LHCN-M2 (cell line): ENCODE data around the gene LKAAEAR1. TPM values are rescaled to one million over a fixed set of nuclear protein-coding genes. Genes with fewer than 3 reads are reported as not detected.
A peak's percentile ranks its signal among the peaks of the same experiment; 100 is the strongest.

Experiments used
- DNase-seq: peaks from one replicate; pipeline ENCODE4 v3.0.0-alpha.2; 2012; ENCODE audit warnings: low read depth
- total RNA-seq: library from RNA; depleted of rRNA; stranded (reverse); fragments of >200 nt; gene quantifications from 2 replicates; pipeline ENCODE4 v1.2.3, GENCODE V29; 2014

LKAAEAR1 gene
- total RNA-seq, 1 experiment from 2014 or later = 0.40 TPM

DNA sequence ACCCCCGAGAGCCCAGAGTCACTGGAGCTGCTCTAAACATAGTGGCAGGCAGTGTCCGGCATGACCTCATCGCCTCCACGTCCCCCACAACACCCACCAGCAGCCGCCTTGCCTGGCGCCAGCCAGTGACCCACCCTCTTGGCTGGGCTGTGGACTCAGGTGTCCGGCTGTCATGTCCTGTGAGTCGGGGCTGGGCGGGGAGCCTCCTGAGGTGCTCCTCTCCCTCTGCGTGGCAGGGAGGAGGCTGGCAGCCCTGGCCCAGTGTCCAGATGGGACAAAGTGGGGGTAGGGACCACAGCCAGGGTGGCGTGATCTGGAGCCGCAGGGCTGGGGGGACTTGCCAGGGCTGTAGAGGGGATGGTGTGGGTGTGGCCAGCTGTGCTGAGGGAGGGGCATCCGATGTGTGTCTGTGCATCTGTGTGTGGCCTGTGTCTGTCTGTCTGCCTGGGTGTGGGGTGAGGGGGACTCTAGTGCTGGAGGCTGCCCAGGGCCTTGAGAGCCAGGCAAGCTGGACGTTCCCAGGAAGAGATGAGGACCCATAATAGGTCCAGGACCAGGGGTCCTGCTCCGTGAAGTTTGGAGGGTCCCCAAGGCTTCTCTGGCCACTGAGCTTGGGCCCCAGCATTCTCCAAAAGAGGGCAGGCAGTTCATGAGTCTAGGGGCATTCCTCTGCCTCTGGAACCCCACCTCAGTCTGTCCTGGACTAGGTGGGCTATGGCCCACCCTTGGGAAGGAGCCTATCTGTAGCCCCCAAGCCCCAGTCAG is 32.5 kb downstream of the LKAAEAR1 start:
- no peak for DNase-seq

DNA sequence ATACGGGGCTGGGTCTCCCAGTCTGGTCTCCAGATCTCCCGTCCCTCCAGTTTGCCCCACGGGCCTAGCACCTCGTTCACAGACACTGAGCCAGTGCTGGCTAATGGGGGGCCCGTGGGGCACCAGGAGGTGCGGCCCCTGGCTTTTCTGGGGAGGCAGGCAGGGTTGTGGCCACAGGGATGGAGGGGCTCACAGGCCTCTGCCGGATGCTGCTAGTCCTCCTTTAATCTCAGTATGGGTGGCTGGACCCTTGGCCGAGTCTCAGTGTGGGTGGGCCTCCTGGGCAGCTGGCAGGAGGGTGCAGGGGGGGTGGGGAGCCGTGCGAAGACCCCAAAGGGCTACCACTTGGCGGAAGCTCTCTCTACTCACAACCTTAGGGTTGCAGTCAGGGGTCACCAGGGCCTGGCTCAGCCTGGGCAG is 33.2 kb downstream of the LKAAEAR1 start:
- no peak for DNase-seq

DNA sequence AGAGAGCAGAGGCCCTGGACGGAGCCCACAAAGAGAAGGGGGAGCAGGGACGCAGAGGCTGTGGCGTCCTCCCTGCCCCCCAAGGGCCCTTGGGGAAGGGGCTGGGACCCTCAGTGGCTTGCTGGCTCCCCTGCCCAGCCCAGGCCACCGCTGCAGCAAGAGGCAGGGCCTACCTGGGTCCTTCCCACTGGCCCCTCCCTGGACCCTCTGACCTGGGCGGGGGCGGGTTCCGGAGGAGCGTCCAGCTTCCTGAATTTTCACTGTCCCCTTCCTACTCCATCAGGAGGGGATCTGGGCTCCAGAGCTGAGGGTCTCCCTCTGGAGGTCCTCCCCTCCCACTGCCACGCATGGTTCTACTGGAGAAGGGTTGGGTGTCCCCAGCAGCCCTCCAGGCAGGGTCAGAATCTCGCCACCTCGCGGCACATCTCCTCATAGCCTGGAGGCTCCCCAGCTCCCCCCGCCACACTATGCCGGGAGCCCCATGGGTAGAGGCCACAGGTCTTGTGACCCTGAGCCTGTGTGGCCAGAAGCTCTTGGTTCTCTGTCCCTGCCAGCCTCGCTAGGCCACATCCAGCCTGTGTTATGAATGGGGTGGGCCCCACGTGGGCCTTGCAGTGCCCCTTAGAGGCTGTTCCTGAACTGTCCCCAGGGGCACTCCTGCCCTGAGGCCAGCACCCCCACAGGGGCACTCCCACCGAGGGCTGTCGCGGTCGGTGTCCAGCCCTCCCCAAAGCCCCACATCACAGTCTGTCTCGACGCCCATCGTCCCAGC is 33.8 kb downstream of the LKAAEAR1 start:
- DNase-seq = no peak

DNA sequence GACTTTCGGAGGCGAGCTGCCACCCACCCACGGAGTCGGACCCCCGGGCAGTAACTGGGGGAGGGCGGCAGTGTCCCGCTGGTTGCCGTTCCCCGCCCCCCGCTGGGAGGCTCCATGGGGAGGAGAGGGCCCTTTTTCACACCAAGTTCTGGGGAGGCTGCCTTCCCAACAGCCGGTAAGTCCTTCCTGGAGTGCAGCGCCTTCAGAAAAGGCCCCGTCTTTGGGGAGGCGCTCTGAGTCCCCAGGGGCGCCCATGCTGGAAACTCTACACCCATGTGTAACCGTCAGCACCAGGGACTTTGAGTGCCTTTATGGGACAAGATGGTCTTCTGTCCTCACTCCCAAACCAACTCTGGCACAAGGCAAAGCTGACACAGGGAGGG is 34.3 kb downstream of the LKAAEAR1 start:
- no peak for DNase-seq

DNA sequence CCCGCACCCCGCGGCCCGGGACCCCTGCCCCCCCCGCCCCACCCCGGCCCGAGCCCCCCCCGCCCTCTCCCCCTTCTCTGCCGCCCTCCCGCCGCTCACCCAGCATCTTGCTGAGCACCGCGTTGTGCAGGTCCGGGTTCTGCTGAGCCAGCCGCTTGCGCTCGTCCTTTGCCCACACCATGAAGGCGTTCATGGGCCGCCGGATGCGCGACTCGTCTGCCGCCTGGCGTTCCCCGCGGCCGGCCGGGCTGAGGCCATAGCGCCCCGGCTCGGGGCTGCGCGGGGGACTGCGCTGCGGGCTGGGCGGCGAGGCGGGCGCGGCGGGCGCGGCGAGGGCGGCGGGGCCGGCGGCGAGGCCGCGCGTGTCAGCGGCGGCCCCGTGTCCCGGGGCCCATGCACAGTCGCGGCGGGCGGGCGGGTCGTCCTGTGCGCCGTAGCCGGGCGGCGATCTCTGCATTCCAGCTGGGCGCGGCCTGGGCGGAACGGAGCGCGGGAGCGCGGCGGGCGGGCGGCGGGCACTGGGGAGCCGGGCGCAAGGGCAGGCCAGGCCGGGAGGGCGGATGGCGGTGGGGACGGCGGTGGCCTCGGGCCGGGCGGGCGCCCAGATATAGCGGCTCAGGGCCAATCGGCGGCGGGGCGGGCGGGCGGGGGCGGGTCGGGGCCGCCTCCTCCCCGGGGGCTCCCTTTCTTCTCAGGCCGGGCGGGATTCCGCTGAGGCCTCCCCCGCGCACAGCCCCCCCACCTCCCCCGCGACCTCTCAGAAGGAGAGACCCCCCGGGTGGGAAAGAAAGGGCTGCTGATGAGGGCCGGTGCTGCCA is 34.9 kb downstream of the LKAAEAR1 start, which contains the start of gene SOX18:
Gene SOX18 (minus strand): TSS at position 580 of the 818 bp plus-strand sequence. CDS start 123 bp downstream, at position 457.
- no peak for DNase-seq

DNA sequence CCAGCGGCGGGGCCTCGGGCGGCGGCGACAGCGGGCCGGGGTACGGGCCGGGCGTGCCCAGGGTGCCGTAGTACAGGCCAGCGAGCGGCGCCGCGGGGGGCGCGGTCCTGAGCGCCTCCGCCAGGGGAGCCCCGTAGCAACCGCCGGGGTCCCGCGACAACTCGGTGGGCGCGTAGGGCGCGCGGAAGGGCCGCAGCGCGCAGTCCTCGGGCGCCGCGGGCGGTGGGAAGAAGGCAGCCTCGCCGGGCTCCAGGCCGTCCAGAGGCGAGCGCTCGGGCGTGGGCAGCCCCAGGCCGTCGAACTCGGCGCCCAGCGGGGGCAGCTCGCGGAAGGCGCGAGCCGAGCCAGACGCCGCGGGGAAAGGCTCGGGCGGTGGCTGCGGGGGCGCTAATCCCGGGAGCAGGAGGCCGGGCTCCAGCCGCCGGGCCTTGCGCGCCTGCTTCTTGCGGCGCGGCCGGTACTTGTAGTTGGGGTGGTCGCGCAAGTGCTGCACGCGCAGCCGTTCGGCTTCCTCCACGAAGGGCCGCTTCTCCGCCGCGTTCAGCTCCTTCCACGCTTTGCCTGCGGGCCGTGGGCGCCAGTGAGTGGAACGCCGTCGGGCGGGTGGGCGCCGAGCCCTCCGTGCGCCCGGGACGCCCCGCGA is 35.7 kb downstream of the LKAAEAR1 start:
- no peak for DNase-seq

DNA sequence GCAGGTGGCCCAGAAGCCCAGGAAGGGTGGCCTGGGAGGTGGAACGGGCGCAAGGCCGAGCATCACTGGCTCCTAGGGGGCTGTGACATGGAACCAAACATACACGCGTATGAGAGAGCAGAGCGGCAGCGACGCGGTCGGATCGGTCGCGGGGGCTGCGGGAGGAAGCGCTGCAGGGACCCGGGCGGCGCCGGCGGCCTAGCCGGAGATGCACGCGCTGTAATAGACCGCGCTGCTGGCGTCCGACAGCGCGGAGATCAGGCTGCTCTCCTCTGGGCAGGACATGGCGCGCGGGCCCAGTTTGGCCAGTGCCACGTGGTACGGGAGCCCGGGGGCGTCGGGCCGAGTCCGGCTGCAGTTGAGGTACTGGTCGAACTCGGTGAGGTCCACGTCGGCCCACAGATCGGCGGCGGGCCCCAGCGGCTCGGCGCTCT is 36.2 kb downstream of the LKAAEAR1 start:
- DNase-seq = no peak

DNA sequence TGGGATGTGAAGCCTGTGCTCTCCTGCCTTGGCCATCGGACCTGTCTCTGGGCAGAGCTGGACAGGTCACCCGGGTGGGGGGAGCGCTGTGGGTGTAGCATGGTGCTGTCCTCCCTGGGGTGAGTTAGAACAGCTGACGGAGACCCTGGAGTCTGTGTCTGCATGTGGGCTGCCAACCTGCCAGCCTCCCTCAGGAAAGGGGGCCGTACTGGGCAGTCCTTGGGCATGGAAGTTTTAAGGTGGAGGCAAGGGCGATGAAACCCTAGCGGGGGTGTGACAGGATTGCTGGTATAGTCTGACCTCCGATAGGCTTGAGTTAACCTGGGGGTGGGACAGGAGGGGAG is 37.2 kb downstream of the LKAAEAR1 start:
- no peak for DNase-seq

DNA sequence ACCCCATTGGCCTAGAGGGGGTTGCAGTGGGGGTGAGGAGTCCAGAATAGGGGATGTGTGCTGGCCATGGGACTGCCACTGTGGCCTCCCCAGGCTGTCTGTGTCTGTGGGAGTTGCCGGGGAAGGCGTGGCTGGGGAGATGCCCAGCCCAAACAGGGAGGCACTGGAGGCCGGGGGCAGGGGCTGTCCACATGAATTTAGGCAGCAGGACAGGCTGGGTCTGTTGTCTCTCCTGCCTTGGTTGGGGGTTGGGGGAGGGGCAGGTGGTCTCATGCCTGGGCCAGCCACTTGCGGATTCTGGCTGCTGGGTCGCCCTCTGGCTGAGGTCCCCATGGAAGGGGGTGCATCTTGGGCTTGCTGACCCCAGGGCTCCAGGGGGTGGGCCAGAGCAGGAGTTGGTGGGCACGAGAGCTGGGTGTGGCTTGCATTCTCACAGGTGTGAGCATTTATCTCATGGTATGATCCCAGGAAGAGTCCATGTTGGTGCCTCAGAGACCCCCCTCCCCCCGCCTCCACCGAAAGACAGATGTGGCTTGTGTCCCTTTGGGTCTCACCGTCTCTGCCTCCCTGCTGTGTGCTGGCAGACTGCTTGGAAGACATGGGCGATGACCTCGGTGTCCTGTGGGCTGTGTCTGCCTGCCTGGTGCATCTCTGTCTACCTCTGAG is 38.7 kb downstream of the LKAAEAR1 start:
- no peak for DNase-seq

DNA sequence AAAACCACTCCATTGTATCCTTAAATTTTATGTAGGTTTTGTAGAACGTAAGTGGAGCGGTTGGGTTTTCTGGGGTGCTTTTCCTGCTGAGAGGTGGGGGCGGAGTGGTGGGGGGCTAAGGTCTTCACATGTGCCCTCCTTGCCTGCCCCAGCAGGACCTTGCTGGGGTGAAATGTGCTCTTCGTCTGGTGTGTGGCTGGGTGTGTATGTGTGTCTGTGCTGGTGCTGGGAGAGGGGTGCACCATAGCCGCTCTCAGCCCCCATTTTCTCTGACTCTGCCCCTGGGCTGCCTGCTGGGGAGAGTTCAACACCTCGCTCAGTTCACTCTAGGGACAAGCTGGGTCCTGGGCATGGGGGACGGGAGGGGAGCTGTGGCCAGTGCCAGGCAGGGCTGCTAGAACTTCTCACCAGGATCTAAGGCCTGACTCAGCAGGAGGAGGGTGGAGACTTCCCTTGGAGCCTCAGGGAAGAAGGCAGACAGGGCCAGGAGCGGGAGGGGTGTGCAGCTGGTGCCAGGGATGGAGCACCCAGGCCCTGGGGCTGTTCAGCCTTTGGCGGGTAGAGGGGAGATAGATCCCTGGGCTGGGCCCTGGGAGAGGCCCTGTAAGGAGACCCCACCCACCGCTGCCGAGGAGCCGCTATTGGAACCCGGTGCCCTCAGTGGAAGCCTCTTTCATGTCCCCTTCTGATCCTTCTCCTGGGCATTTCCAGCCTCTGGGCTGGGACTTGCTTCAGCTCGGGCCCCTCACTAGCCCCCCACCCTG is 39.5 kb downstream of the LKAAEAR1 start:
- DNase-seq = peak; percentile 46

DNA sequence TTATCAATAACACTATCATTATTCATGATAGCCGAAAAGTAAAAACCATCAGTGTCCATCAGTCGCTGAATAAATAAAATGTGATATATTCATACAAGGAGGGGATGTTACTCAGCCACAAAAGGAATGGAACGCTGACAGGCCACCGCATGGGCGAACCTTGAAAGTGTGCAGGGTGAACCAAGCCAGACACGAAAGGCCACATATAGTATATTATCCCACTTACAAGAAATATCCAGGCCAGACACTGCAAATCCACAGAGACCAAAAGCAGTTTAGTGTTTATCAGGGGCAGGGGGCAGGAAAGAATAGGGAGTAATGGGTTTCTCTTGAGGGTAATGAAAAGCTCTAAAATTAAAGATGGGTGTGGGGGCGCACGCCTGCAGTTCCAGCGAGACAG is 40.4 kb downstream of the LKAAEAR1 start:
- DNase-seq = no peak

DNA sequence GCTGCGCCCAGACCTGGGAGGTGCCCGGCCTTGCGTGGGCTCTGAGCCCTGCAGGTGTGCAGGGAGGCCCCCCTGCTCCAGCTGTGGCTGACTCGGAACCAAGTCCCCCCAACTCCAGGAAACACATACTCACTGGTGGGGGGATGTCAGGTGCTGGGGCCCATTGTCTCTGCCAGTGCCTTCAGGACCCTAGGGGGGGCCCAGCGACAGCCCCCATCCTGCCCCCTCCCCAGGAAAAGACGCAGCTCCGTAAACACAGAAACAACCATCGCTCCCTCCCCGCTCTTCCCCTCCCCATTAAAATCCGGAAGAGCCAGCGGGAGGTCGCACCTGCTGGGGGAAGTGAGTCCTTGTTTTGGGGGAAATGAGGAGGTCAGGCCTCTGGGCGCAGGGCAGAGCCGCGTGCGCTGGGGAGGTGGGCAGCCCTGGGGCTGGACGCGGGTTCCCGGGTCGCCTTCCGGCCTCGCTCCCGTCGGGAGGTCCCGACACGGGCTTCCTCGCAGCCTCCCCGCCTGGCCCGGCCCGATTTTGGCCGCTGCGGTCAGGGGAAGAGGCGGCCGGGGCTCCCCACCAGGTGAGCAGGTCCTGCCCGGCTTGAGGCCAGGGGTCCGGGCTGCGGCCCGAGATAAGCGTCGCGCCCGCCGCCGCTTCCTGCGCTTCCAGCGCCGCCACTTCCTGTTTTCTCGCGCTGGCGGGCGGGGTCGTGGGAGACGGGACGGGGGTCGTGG is 42.0 kb downstream of the LKAAEAR1 start:
- no peak for DNase-seq

DNA sequence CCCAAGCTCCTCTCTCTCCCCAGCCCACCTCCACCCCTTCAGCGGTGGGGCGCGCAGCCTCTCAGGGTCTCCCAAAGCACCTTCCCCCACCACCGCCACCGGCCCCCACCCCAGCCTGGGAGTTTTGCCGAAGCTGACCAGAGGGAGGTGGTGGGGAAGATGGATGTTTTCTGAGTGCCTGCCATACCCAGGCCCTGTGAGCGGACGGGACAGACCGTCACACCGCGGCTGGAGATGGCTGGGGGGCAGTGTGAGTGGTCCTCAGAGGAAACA is 42.5 kb downstream of the LKAAEAR1 start:
- no peak for DNase-seq

DNA sequence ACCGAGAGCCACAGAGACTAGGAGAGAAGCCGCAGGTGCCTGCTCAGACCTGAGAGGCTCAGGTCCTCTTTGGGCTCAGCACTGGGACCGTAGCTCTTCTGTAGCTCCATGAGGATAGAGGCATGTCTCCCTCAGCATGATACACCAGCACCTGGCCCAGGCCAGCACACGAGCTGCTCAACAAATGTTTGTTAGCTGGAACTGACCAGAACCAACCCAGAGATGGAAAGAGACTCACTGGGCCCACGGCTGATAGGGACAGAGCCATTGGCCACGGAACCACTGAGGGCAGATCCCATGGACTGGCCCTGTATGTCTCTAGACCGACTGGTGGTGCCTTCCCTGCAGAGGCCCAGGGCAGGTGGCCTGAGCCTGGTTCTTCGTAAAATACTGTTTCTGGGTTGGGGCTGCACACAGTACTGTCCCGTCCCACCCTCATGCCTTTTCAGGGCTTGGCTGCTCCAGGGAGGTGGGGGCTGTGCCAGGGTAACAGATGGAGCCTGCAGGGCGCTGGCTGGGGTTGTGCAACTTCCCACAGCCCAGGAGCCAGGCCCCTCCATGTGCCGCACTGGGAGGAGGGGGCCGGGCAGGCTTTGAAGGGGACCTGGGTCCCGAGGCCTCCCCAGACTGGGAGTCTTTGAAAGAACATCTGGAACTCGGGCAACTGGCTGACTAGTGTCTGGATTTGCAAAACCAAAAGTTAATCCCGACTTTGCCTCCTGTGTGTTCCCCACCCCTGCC is 43.0 kb downstream of the LKAAEAR1 start:
- no peak for DNase-seq

DNA sequence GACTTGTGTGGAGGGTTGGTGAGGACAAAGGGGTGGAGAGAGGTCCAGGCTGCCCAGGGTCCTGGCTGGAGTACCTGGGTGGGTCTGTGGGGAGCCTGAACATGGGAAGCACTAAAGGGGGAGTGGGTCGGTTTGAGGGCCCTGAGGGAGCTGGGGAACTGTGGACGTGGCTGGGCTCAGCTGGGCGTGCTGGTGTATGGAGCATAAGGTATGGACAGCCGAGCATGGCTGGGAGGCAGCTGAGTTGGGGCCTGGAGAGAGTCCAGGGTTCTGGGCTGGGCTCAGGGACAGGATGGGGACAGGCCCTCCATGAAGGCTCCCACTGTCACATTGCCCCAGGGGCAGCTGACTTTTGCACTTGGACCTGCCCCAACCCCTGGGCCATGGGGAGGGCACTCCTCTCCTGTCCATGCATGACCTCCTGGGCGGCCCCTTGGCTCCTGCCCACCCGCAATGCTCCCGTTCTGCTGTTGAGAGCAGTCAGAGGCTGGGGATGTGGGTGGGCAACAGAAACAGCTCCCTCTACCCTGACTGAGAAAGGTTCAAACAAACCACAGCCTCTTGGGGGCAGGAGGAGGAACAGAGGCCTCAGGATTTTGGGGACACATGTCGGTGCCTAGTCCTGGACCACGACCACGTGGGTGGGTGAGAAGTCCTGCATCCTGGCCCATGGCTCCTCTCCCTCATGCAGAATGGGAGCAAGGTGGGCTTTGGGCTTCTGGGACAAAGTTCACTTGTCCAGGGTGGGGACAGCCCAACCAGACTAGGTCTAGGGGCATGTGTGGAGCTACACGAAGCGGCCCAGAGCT is 43.8 kb downstream of the LKAAEAR1 start:
- DNase-seq = no peak

DNA sequence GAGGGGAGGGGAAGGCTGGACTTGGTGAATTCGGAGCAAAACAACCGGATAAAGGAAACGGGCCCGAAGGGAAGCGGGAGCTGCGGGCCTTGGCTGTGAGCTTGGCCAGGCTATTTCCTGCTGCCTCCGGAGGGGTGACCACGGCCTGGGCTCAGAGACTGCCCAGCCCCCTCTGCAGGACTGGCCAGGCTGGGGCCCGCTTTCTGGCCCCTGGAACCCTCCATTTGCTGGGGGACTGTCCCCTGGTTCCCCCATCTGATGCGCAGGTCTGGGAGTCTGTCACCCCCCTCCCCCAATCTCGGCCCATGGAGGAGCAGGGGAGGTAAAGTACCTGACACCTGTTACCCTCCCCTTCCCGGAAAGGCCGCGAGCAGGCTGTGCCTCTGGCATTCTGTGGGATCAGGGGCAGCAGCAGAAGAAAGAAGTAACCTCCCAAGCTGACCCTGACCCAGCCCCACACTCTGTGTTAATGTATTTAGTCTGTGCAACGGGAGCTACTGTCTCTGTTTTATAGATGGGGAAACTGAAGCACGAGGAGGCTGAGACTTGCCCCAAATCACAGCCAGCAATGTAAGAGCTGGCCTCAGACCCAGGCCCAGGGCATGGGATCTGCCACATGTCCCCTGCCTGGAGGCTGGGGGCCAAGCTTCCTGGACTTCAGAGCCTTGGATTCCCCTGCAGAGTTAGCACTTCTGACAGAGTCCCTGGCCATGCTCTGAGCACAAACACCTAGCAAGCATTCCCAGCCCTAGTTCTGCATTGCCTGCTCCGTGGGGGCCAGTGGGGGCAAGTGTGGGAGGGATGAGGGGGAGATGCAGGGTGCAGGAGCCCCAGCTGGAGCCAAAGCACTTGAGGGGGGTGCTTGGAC is 44.7 kb downstream of the LKAAEAR1 start:
- DNase-seq = no peak

DNA sequence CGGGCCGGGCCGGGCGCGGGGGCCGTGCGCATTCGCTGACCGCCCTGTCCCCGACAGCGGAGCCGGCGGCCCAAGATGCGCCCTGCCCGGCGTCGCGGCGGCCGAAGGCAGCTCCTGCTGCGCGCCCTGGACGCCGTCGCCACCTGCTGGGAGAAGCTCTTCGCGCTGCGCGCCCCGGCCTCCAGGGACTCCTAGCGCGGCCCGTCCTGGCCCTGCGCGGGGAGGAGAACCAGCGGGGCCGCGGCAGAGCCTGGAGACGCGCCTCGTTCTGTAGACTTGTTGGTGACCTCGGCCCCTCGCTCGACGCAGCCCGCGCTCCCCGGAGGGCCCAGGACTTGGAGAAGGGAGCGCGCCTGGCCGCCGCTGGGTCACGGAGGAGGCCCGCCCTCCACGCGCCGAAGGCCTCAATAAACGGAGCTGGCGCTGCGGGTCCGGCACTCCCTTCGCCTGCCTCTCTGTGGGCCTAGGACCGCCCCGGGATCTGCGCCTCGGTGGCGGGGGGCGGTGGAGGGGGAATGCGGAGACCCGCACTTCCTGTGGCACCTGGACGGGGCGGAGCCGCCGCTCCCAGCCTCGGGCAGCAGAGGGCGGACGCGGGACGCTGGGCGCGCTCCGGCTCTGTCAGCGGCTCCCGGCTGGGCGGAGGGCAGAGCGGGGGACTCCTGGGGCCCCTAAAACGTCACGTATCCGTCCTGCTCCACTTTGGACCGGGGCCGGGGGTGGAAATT is 45.5 kb downstream of the LKAAEAR1 start:
- peak; percentile 28 for DNase-seq
